Measurements from ENCODE around the gene AKIRIN2. TPM values are rescaled to one million over a fixed set of nuclear protein-coding genes. Genes with fewer than 3 reads are reported as not detected.

Gene AKIRIN2
- total and polyA plus RNA-seq, 9 donors, result 24.3 to 53.6 (median 43.3) TPM

- no peak overlapping the region for H3K27ac ChIP-seq
- peaks cover 3% of the 10 kb centered on the region for H3K4me1 ChIP-seq (ENCODE audit: insufficient read depth)
- no peaks in the 10 kb centered on the region for H3K36me3 ChIP-seq
- no peak for DNase-seq
- H3K9me3 ChIP-seq, result no peaks in the 10 kb centered on the region
- intact Hi-C loops (cut with DNase I), result no loop called here
- H3K4me3 ChIP-seq, result no peak overlapping the region
- H3K27me3 ChIP-seq, result no peaks in the 10 kb centered on the region
- TF ChIP-seq CTCF (IDR thresholded peaks at IDR 0.05) (no peak), POLR2A (IDR thresholded peaks at IDR 0.05) (no peak), EP300 (IDR thresholded peaks at IDR 0.05) (no peak)
These were observed 73.2 kb downstream of the AKIRIN2 start for GRCh38 chr6:87628881-87629280.

- Histone ChIP-seq H3K36me3 (no peaks in the 10 kb centered on the region), H3K27ac (no peak overlapping the region), H3K4me1 (ENCODE audit: insufficient read depth) (peaks cover 3% of the 10 kb centered on the region), H3K4me3 (no peak overlapping the region), H3K9me3 (no peaks in the 10 kb centered on the region), H3K27me3 (no peaks in the 10 kb centered on the region)
- WGBS, 3 donors, result 10 to 34% (median 19%) methylated on average over 2 of the region's 2 CpGs
- DNase-seq, result no peak
- TF ChIP-seq POLR2A (IDR thresholded peaks at IDR 0.05), result no peak
- no peak for TF ChIP-seq CTCF (IDR thresholded peaks at IDR 0.05)
- TF ChIP-seq EP300 (IDR thresholded peaks at IDR 0.05), result no peak
- intact Hi-C loops (cut with DNase I), result no loop called here
These were observed 73.6 kb downstream of the AKIRIN2 start for GRCh38 chr6:87628424-87628823.

Small RNAs within 50 kb of the gene (small RNA-seq; reads per million reads assigned to genes)
- not detected for gene RF01210

Other genes with a start within 250 kb of the AKIRIN2 start
- gene SLC35A1, start 229.3 kb downstream of the AKIRIN2 start, total RNA-seq, result 10 to 100 TPM; 16.6 to 24.6 (median 21.2) TPM
- 10 to 100 TPM; 21.8 to 23.6 TPM for gene SLC35A1, start 229.3 kb downstream of the AKIRIN2 start, polyA plus RNA-seq
- 10 to 100 TPM; 14.0 to 30.6 (median 24.6) TPM for gene RARS2, start 112.2 kb downstream of the AKIRIN2 start, total RNA-seq
- 10 to 100 TPM; 18.8 to 40.4 TPM for gene RARS2, start 112.2 kb downstream of the AKIRIN2 start, polyA plus RNA-seq
- gene ORC3, start 112.1 kb downstream of the AKIRIN2 start, total RNA-seq, result 10 to 100 TPM; 18.2 to 35.8 (median 26.7) TPM
- 10 to 100 TPM; 17.4 to 24.6 TPM for gene ORC3, start 112.1 kb downstream of the AKIRIN2 start, polyA plus RNA-seq